HepG2 (cell line): ENCODE results near the gene ZNF396. TPM values are rescaled to one million over a fixed set of nuclear protein-coding genes. Genes with fewer than 3 reads are reported as not detected.

Experiments
- ATAC-seq: fragments of 200-7000 bp; cut with Tn5 transposase; 3 replicates; pipeline ENCODE4 v1.9.1; 2020; ENCODE audit warnings: mild to moderate bottlenecking, moderate library complexity
- BruUV-seq: library from RNA; stranded (reverse); fragments of 400-500 nt; replicated peaks from 2 replicates; lab custom pipeline; 2021; lab: Mats Ljungman, UMichigan
- CTCF ChIA-PET: fragments of 300-600 bp; formaldehyde crosslinking; extraction: SDS; loops from one replicate; lab custom pipeline; 2021; ENCODE audit warnings: low total read pairs, inconsistent platforms, low intra/inter-chr PET ratio; lab: Yijun Ruan, JAX
- POLR2A ChIA-PET: fragments of 350-600 bp; sonication (Branson Sonifier 250); formaldehyde crosslinking; loops from one replicate; lab custom pipeline; 2020; ENCODE audit warnings: antibody characterized with exemption, inconsistent platforms; lab: Yijun Ruan, JAX
- DNase-seq: peaks from one replicate; pipeline ENCODE4 v3.0.0-alpha.2; 2015; ENCODE audit warnings: low spot score
- FAIRE-seq: peaks from 3 replicates; lab custom pipeline; 2011; peaks lifted over from hg19 to GRCh38; lab: Jason Lieb, UNC
- H2AFZ ChIP-seq: one replicate; pipeline ENCODE4 v1.6.1; 2011; ENCODE audit warnings: low read length, inconsistent platforms
- H3K27ac ChIP-seq: fragments of 300-600 bp; 3 replicates; pipeline ENCODE4 v1.8.0; 2011; ENCODE audit warnings: mixed run types, mild to moderate bottlenecking, mixed read lengths, low read length, inconsistent platforms; ENCODE audit not compliant: insufficient read depth; ENCODE audit errors: extremely low read length
- H3K27me3 ChIP-seq, 2 experiments: fragments of 200-600 bp in 1 of 2; 2 replicates in 1 of 2; 3 replicates in 1 of 2; pipeline versions ENCODE4 v1.6.0 to v1.8.0; 2011; ENCODE audit warnings: low read length in 2 of 2, mild to moderate bottlenecking in 2 of 2, moderate library complexity in 2 of 2, inconsistent platforms in 1 of 2; ENCODE audit not compliant: insufficient read depth in 2 of 2, control insufficient read depth in 1 of 2
- H3K36me3 ChIP-seq, 2 experiments: fragments of 200-600 bp in 1 of 2; replicated peaks in 1 of 2; 2 replicates in 1 of 2; 3 replicates in 1 of 2; pipeline versions ENCODE4 v1.5.1 to v1.8.0; 2011; ENCODE audit warnings: low read length in 2 of 2, inconsistent platforms in 1 of 2; ENCODE audit not compliant: insufficient read depth in 2 of 2, control insufficient read depth in 1 of 2
- H3K4me1 ChIP-seq: 2 replicates; pipeline ENCODE4 v1.5.1; 2012; ENCODE audit warnings: low read length, inconsistent platforms; ENCODE audit not compliant: insufficient read depth
- H3K4me2 ChIP-seq: 2 replicates; pipeline ENCODE4 v1.6.0; 2011; ENCODE audit warnings: low read depth, low read length, inconsistent platforms
- H3K4me3 ChIP-seq, 3 experiments: fragments of 200-600 bp in 1 of 3; sonication (generic), shearing (Covaris generic) in 1 of 3; replicated peaks in 1 of 3; 2 replicates each; pipeline ENCODE4 v1.5.1; 2011 to 2016; ENCODE audit warnings: low read length in 3 of 3, inconsistent platforms in 2 of 3, low read depth in 2 of 3, mild to moderate bottlenecking in 2 of 3, control low read depth in 1 of 3, mixed read lengths in 1 of 3; ENCODE audit not compliant: insufficient read depth in 1 of 3
- H3K79me2 ChIP-seq: one replicate; pipeline ENCODE4 v1.6.1; 2011; ENCODE audit warnings: low read length, inconsistent platforms; ENCODE audit not compliant: insufficient read depth
- H3K9ac ChIP-seq: 2 replicates; pipeline ENCODE4 v1.6.0; 2011; ENCODE audit warnings: mild to moderate bottlenecking, low read depth, low read length, inconsistent platforms; ENCODE audit not compliant: insufficient read depth
- H3K9me3 ChIP-seq: 2 replicates; pipeline ENCODE4 v1.5.1; 2012; ENCODE audit warnings: mild to moderate bottlenecking, low read length
- H4K20me1 ChIP-seq: 2 replicates; pipeline ENCODE4 v1.6.0; 2011; ENCODE audit warnings: inconsistent platforms, mild to moderate bottlenecking, low read length, moderate library complexity; ENCODE audit not compliant: insufficient read depth
- BCL3 ChIP-seq: sonication (generic); formaldehyde crosslinking; IDR thresholded peaks from 2 replicates; pipeline ENCODE4 v1.5.1; 2020; ENCODE audit warnings: mild to moderate bottlenecking, missing genetic modification reagents, moderate library complexity
- KDM6A ChIP-seq: IDR thresholded peaks from 2 replicates; pipeline ENCODE4 v1.6.1; 2016; ENCODE audit warnings: low read depth
- PLRG1 ChIP-seq: fragments of 450-650 bp; conservative IDR thresholded peaks from 2 replicates; pipeline ENCODE4 v1.6.1; 2016
- POLR2A ChIP-seq, 2 experiments: IDR thresholded peaks; 2 replicates each; pipeline ENCODE4 v1.6.1; 2011; ENCODE audit warnings: low read depth in 2 of 2, low read length in 2 of 2, mild to moderate bottlenecking in 1 of 2, moderate library complexity in 1 of 2; ENCODE audit not compliant: insufficient read depth in 1 of 2
- POLR2G ChIP-seq: fragments of 200-400 bp; formaldehyde crosslinking; IDR thresholded peaks from 2 replicates; pipeline ENCODE4 v1.6.1; 2018; ENCODE audit warnings: mild to moderate bottlenecking, low read depth, low read length, moderate library complexity
- RBFOX2 ChIP-seq: fragments of 200-400 bp; formaldehyde crosslinking; IDR thresholded peaks from 2 replicates; pipeline ENCODE4 v1.6.1; 2017; ENCODE audit warnings: low read depth, mild to moderate bottlenecking, low read length
- RBM22 ChIP-seq: fragments of 200-400 bp; formaldehyde crosslinking; optimal IDR thresholded peaks from 2 replicates; pipeline ENCODE3; 2017; ENCODE audit warnings: mild to moderate bottlenecking, low read length, moderate library complexity
- ZBTB4 ChIP-seq: sonication (generic); formaldehyde crosslinking; IDR thresholded peaks from 2 replicates; pipeline ENCODE4 v1.4.0; 2020; ENCODE audit warnings: missing genetic modification reagents, mild to moderate bottlenecking, borderline replicate concordance
- ZNF292 ChIP-seq: sonication (generic); formaldehyde crosslinking; IDR thresholded peaks from 2 replicates; pipeline ENCODE4 v1.8.1; 2022; ENCODE audit warnings: mild to moderate bottlenecking, low read depth, missing genetic modification reagents, borderline replicate concordance
- ZNF75D ChIP-seq: sonication (generic); formaldehyde crosslinking; IDR thresholded peaks from 2 replicates; pipeline ENCODE4 v1.8.1; 2023; ENCODE audit warnings: missing genetic modification reagents, mild to moderate bottlenecking, borderline replicate concordance
- ZSCAN29 ChIP-seq: sonication (generic); formaldehyde crosslinking; conservative IDR thresholded peaks from 2 replicates; pipeline ENCODE4 v1.4.0; 2020; ENCODE audit warnings: mild to moderate bottlenecking, missing genetic modification reagents
- WGBS: methylation state at CpG from one replicate; pipeline ENCODE4 v1.1.6; 2017; ENCODE audit warnings: low lambda C conversion rate; 5-methylcytosine and 5-hydroxymethylcytosine counted together
- in situ Hi-C: cut with HindIII; loops from 2 replicates; pipeline ENCODE4 v1.10.0; 2017; ENCODE audit warnings: low pct_unique_long_range_greater_than_20kb; ENCODE audit not compliant: extremely low pct_ligation_motif_present
- intact Hi-C: fragments of 100-400 bp; cut with micrococcal nuclease; formaldehyde crosslinking; loops from one replicate; pipeline ENCODE4 v1.10.0; 2022; ENCODE audit not compliant: unreplicated experiment
- polyA plus RNA-seq, 8 experiments: library from polyadenylated mRNA; depleted of rRNA in 3 of 8; stranded (reverse) in 7 of 8; unstranded in 1 of 8; fragments of >200 nt; fragmentation: Illumina TruSeq in 4 of 8; extraction: Trizol in 4 of 8; gene quantifications; 2 replicates each; pipeline versions ENCODE4 v1.2.1 to v1.2.3, GENCODE V29; 2011 to 2016; ENCODE audit warnings: low read depth in 4 of 8, missing spikeins in 1 of 8, mixed read lengths in 1 of 8; ENCODE audit not compliant: insufficient read depth in 1 of 8
- total RNA-seq, 5 experiments: library from RNA; depleted of rRNA; stranded (reverse); fragments of >200 nt; fragmentation: Illumina TruSeq; extraction: Trizol; gene quantifications; 2 replicates each; pipeline ENCODE4 v1.2.3, GENCODE V29; 2016; ENCODE audit warnings: low read depth in 1 of 5

The ZNF396 gene
- total and polyA plus RNA-seq, 2 of the 13 experiments (the other 11 are each of a cell fraction or from before 2014, with no cell fraction given): 0.25 to 0.75 TPM

GRCh38 chr18:35334821-35335220 is 42.3 kb downstream of the ZNF396 start (continued):
- TF ChIP-seq ZNF75D (CRISPR knock-in tag) (no peak), ZNF292 (CRISPR knock-in tag) (no peak)

GRCh38 chr18:35334212-35334611 is 42.9 kb downstream of the ZNF396 start:
- no peak overlapping the region for H3K4me3 ChIP-seq
- 100% methylated on average over 1 of the region's 1 CpG for WGBS
- H3K36me3 ChIP-seq: peaks cover 16 to 54% of the 10 kb centered on the region in 2 experiments
- in situ Hi-C loops (no loop called here), intact Hi-C loops (no loop called here)
- FAIRE-seq (no peak), DNase-seq (no peak), ATAC-seq (no peak)
- no peaks in the 10 kb centered on the region for H3K27me3 ChIP-seq
- H3K4me1 ChIP-seq: peaks cover 12% of the 10 kb centered on the region
- BruUV-seq: no TSS peak
- H3K27ac ChIP-seq: no peak overlapping the region
- H3K9ac ChIP-seq: no peak overlapping the region
- no peak overlapping the region for H2AFZ ChIP-seq
- ChIA-PET CTCF (no interaction called here), POLR2A (interaction anchor here (1.4 to 2.3 kb wide), 3 partner anchors 11 to 93 kb away, joined by 4 to 15 read pairs (median 4); partner anchors contain the start of genes ZNF24 and ZNF397)
- TF ChIP-seq RBFOX2 (peak; percentile 18; the same call in 1 of the 2 replicates), PLRG1 (no peak), RBM22 (peak; percentile 49), POLR2A (IDR thresholded peaks at IDR 0.05; ENCODE audit: insufficient read depth in 1 of 2, low read depth in 2 of 2, low read length in 2 of 2) (peak in 1 of 2 experiments; percentile 4; a peak in 1 of 4 replicates)
- H3K4me2 ChIP-seq: no peak overlapping the region
- no peaks in the 10 kb centered on the region for H3K9me3 ChIP-seq
- H3K79me2 ChIP-seq: peaks cover 12% of the 10 kb centered on the region
- H4K20me1 ChIP-seq: peaks cover 4% of the 10 kb centered on the region; the same call in 1 of the 2 replicates

- ATAC-seq (peak; percentile 49; the same call in 1 of the 3 replicates), FAIRE-seq (no peak), DNase-seq (no peak)
- CTCF ChIA-PET: no interaction called here
- no peak overlapping the region for H3K4me2 ChIP-seq
- BruUV-seq: no TSS peak
- WGBS: 98% methylated on average over 4 of the region's 4 CpGs
- H3K36me3 ChIP-seq: peaks cover 9 to 33% of the 10 kb centered on the region in 2 experiments
- intact Hi-C loops: no loop called here
- H2AFZ ChIP-seq: no peak overlapping the region
- in situ Hi-C loops: no loop called here
- H3K27me3 ChIP-seq: no peaks in the 10 kb centered on the region
- H3K79me2 ChIP-seq: peaks cover 4% of the 10 kb centered on the region
- H4K20me1 ChIP-seq: no peaks in the 10 kb centered on the region
- H3K4me1 ChIP-seq: no peaks in the 10 kb centered on the region
- no peak overlapping the region for H3K27ac ChIP-seq
- POLR2A ChIA-PET: interaction anchor here (0.5 kb wide), 1 partner anchor 72 kb away, joined by 3 read pairs; no protein-coding TSS in a partner anchor
- no peaks in the 10 kb centered on the region for H3K9me3 ChIP-seq
- no peak overlapping the region for H3K9ac ChIP-seq
- no peak overlapping the region for H3K4me3 ChIP-seq
- TF ChIP-seq POLR2G (peak; percentile 61), ZSCAN29 (CRISPR knock-in tag) (no peak), KDM6A (CRISPR knock-in tag) (no peak), RBM22 (peak; percentile 89), ZBTB4 (CRISPR knock-in tag) (no peak), BCL3 (CRISPR knock-in tag) (no peak)
Observed at GRCh38 chr18:35331367-35332087, 45.6 kb downstream of the ZNF396 start.
